Osteocyte (in vitro differentiated cells): ENCODE results near the gene CDCA3. TPM values are rescaled to one million over a fixed set of nuclear protein-coding genes. Genes with fewer than 3 reads are reported as not detected.
"Not testable (repeated sequence)": the region's sequence is repeated elsewhere in the genome, so short reads cannot be mapped to it uniquely, and the experiment has no call there.

Experiments
- DNase-seq: peaks from one replicate; pipeline ENCODE4 v3.0.0; 2021; ENCODE audit warnings: mixed read lengths; ENCODE audit not compliant: unreplicated experiment; ENCODE audit errors: extremely low spot score
- H3K27ac Mint-ChIP-seq: one replicate; pipeline ENCODE4 v1.8.0; 2021; ENCODE audit warnings: mild to moderate bottlenecking, mixed read lengths; ENCODE audit not compliant: unreplicated experiment
- H3K27me3 Mint-ChIP-seq: one replicate; pipeline ENCODE4 v1.8.0; 2021; ENCODE audit warnings: mixed read lengths; ENCODE audit not compliant: unreplicated experiment
- H3K36me3 Mint-ChIP-seq: one replicate; pipeline ENCODE4 v1.8.0; 2021; ENCODE audit warnings: mixed read lengths; ENCODE audit not compliant: unreplicated experiment
- H3K4me1 Mint-ChIP-seq: one replicate; pipeline ENCODE4 v1.8.0; 2021; ENCODE audit warnings: mixed read lengths; ENCODE audit not compliant: unreplicated experiment
- H3K4me3 Mint-ChIP-seq: one replicate; pipeline ENCODE4 v1.8.0; 2021; ENCODE audit warnings: mild to moderate bottlenecking, moderate library complexity, mixed read lengths; ENCODE audit not compliant: unreplicated experiment
- H3K9me3 Mint-ChIP-seq: one replicate; pipeline ENCODE4 v1.8.0; 2021; ENCODE audit warnings: mixed read lengths; ENCODE audit not compliant: unreplicated experiment
- CTCF ChIP-seq: fragments of 200-600 bp; sonication (generic); IDR thresholded peaks from 2 replicates; pipeline ENCODE4 v1.5.0; 2021; ENCODE audit warnings: antibody characterized with exemption, mild to moderate bottlenecking, moderate library complexity
- total RNA-seq: library from RNA; stranded (reverse); gene quantifications from 2 replicates; pipeline ENCODE4 v1.2.1, GENCODE V29; 2021

The CDCA3 gene
- total RNA-seq, 1 donor from 2014 or later = 9.2 TPM

- no peak overlapping the region for H3K4me3 Mint-ChIP-seq
- DNase-seq = no peak
- no peaks in the 10 kb centered on the region for H3K27me3 Mint-ChIP-seq
- no peaks in the 10 kb centered on the region for H3K9me3 Mint-ChIP-seq
- H3K4me1 Mint-ChIP-seq = peaks cover 14% of the 10 kb centered on the region
- no peak for TF ChIP-seq CTCF
- H3K36me3 Mint-ChIP-seq = no peaks in the 10 kb centered on the region
- no peak overlapping the region for H3K27ac Mint-ChIP-seq
Observed at GRCh38 chr12:6888360-6888759, 37.3 kb upstream of the CDCA3 start.

- no peaks in the 10 kb centered on the region for H3K9me3 Mint-ChIP-seq
- H3K36me3 Mint-ChIP-seq = no peaks in the 10 kb centered on the region
- TF ChIP-seq CTCF = no peak
- H3K27ac Mint-ChIP-seq = no peak overlapping the region
- no peaks in the 10 kb centered on the region for H3K27me3 Mint-ChIP-seq
- DNase-seq = no peak
- no peak overlapping the region for H3K4me3 Mint-ChIP-seq
- peaks cover 12% of the 10 kb centered on the region for H3K4me1 Mint-ChIP-seq
Observed at GRCh38 chr12:6887460-6887859, 36.4 kb upstream of the CDCA3 start.

GRCh38 chr12:6886206-6886999 lies 35.3 kb upstream of the CDCA3 start:
- peak overlapping the region; percentile 35 for H3K27ac Mint-ChIP-seq
- not testable (repeated sequence) for H3K9me3 Mint-ChIP-seq, H3K27me3 Mint-ChIP-seq, H3K36me3 Mint-ChIP-seq, H3K4me1 Mint-ChIP-seq, H3K4me3 Mint-ChIP-seq, DNase-seq

GRCh38 chr12:6884539-6884938 lies 33.5 kb upstream of the CDCA3 start:
- H3K4me1 Mint-ChIP-seq = no peaks in the 10 kb centered on the region
- H3K27ac Mint-ChIP-seq = no peak overlapping the region
- H3K27me3 Mint-ChIP-seq = no peaks in the 10 kb centered on the region
- no peaks in the 10 kb centered on the region for H3K9me3 Mint-ChIP-seq
- H3K36me3 Mint-ChIP-seq = no peaks in the 10 kb centered on the region
- H3K4me3 Mint-ChIP-seq = no peak overlapping the region
- TF ChIP-seq CTCF = no peak
- no peak for DNase-seq

- Mint-ChIP-seq H3K4me1 (no peaks in the 10 kb centered on the region), H3K27me3 (no peaks in the 10 kb centered on the region), H3K27ac (no peak overlapping the region), H3K4me3 (no peak overlapping the region), H3K9me3 (no peaks in the 10 kb centered on the region), H3K36me3 (no peaks in the 10 kb centered on the region)
- DNase-seq = no peak
- TF ChIP-seq CTCF = no peak
Observed at GRCh38 chr12:6883683-6884082, 32.6 kb upstream of the CDCA3 start.
